ENCODE measurements around the gene HLA-DRA.

- TF ChIP-seq CTCF (tag by site-specific recombination; IDR thresholded peaks at IDR 0.05) (no peak), PBX3 (CRISPR knock-in tag; IDR thresholded peaks at IDR 0.05) (no peak), KLF9 (tag by site-specific recombination; IDR thresholded peaks at IDR 0.05; ENCODE audit: low read depth) (no peak), ZBTB21 (tag by site-specific recombination; IDR thresholded peaks at IDR 0.05) (no peak), WT1 (tag by site-specific recombination; IDR thresholded peaks at IDR 0.05) (no peak), YY1 (tag by site-specific recombination; IDR thresholded peaks at IDR 0.05) (no peak)
- TF ChIP-seq, protein P1, sequence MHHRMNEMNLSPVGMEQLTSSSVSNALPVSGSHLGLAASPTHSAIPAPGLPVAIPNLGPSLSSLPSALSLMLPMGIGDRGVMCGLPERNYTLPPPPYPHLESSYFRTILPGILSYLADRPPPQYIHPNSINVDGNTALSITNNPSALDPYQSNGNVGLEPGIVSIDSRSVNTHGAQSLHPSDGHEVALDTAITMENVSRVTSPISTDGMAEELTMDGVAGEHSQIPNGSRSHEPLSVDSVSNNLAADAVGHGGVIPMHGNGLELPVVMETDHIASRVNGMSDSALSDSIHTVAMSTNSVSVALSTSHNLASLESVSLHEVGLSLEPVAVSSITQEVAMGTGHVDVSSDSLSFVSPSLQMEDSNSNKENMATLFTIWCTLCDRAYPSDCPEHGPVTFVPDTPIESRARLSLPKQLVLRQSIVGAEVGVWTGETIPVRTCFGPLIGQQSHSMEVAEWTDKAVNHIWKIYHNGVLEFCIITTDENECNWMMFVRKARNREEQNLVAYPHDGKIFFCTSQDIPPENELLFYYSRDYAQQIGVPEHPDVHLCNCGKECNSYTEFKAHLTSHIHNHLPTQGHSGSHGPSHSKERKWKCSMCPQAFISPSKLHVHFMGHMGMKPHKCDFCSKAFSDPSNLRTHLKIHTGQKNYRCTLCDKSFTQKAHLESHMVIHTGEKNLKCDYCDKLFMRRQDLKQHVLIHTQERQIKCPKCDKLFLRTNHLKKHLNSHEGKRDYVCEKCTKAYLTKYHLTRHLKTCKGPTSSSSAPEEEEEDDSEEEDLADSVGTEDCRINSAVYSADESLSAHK (tag by site-specific recombination; IDR thresholded peaks at IDR 0.05), result no peak
- TF ChIP-seq, protein P2, sequence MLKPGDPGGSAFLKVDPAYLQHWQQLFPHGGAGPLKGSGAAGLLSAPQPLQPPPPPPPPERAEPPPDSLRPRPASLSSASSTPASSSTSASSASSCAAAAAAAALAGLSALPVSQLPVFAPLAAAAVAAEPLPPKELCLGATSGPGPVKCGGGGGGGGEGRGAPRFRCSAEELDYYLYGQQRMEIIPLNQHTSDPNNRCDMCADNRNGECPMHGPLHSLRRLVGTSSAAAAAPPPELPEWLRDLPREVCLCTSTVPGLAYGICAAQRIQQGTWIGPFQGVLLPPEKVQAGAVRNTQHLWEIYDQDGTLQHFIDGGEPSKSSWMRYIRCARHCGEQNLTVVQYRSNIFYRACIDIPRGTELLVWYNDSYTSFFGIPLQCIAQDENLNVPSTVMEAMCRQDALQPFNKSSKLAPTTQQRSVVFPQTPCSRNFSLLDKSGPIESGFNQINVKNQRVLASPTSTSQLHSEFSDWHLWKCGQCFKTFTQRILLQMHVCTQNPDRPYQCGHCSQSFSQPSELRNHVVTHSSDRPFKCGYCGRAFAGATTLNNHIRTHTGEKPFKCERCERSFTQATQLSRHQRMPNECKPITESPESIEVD (tag by site-specific recombination; IDR thresholded peaks at IDR 0.05), result no peak
- TF ChIP-seq, protein P3, sequence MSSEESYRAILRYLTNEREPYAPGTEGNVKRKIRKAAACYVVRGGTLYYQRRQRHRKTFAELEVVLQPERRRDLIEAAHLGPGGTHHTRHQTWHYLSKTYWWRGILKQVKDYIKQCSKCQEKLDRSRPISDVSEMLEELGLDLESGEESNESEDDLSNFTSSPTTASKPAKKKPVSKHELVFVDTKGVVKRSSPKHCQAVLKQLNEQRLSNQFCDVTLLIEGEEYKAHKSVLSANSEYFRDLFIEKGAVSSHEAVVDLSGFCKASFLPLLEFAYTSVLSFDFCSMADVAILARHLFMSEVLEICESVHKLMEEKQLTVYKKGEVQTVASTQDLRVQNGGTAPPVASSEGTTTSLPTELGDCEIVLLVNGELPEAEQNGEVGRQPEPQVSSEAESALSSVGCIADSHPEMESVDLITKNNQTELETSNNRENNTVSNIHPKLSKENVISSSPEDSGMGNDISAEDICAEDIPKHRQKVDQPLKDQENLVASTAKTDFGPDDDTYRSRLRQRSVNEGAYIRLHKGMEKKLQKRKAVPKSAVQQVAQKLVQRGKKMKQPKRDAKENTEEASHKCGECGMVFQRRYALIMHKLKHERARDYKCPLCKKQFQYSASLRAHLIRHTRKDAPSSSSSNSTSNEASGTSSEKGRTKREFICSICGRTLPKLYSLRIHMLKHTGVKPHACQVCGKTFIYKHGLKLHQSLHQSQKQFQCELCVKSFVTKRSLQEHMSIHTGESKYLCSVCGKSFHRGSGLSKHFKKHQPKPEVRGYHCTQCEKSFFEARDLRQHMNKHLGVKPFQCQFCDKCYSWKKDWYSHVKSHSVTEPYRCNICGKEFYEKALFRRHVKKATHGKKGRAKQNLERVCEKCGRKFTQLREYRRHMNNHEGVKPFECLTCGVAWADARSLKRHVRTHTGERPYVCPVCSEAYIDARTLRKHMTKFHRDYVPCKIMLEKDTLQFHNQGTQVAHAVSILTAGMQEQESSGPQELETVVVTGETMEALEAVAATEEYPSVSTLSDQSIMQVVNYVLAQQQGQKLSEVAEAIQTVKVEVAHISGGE (tag by site-specific recombination; conservative IDR thresholded peaks at IDR 0.05; ENCODE audit: low read depth), result no peak
- TF ChIP-seq, protein P4, sequence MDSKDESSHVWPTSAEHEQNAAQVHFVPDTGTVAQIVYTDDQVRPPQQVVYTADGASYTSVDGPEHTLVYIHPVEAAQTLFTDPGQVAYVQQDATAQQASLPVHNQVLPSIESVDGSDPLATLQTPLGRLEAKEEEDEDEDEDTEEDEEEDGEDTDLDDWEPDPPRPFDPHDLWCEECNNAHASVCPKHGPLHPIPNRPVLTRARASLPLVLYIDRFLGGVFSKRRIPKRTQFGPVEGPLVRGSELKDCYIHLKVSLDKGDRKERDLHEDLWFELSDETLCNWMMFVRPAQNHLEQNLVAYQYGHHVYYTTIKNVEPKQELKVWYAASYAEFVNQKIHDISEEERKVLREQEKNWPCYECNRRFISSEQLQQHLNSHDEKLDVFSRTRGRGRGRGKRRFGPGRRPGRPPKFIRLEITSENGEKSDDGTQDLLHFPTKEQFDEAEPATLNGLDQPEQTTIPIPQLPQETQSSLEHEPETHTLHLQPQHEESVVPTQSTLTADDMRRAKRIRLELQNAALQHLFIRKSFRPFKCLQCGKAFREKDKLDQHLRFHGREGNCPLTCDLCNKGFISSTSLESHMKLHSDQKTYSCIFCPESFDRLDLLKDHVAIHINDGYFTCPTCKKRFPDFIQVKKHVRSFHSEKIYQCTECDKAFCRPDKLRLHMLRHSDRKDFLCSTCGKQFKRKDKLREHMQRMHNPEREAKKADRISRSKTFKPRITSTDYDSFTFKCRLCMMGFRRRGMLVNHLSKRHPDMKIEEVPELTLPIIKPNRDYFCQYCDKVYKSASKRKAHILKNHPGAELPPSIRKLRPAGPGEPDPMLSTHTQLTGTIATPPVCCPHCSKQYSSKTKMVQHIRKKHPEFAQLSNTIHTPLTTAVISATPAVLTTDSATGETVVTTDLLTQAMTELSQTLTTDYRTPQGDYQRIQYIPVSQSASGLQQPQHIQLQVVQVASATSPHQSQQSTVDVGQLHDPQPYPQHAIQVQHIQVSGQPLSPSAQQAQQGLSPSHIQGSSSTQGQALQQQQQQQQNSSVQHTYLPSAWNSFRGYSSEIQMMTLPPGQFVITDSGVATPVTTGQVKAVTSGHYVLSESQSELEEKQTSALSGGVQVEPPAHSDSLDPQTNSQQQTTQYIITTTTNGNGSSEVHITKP (tag by site-specific recombination; IDR thresholded peaks at IDR 0.05), result no peak
Observed at GRCh38 chr6:32439139-32439538, 548 bp upstream of the HLA-DRA start.
